ENCODE results near the gene F2. TPM values are rescaled to one million over a fixed set of nuclear protein-coding genes. Genes with fewer than 3 reads are reported as not detected.

F2 gene
- total and polyA plus RNA-seq, 11 donors: 0.08 to 0.18 (median 0.17) TPM; not detected in 8

- intact Hi-C loops (cut with DNase I): no loop called here
- no peak for TF ChIP-seq POLR2A (IDR thresholded peaks at IDR 0.05)
- TF ChIP-seq, protein P1, sequence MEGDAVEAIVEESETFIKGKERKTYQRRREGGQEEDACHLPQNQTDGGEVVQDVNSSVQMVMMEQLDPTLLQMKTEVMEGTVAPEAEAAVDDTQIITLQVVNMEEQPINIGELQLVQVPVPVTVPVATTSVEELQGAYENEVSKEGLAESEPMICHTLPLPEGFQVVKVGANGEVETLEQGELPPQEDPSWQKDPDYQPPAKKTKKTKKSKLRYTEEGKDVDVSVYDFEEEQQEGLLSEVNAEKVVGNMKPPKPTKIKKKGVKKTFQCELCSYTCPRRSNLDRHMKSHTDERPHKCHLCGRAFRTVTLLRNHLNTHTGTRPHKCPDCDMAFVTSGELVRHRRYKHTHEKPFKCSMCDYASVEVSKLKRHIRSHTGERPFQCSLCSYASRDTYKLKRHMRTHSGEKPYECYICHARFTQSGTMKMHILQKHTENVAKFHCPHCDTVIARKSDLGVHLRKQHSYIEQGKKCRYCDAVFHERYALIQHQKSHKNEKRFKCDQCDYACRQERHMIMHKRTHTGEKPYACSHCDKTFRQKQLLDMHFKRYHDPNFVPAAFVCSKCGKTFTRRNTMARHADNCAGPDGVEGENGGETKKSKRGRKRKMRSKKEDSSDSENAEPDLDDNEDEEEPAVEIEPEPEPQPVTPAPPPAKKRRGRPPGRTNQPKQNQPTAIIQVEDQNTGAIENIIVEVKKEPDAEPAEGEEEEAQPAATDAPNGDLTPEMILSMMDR (IDR thresholded peaks at IDR 0.05): no peak
- Histone ChIP-seq H3K27me3 (no peaks in the 10 kb centered on the region), H3K36me3 (peaks cover 0 to 78% (median 70%) of the 10 kb centered on the region in 9 donors), H3K27ac (peak overlapping the region in 10 of 12 donors; percentile 16 to 91 (median 40)), H3K9me3 (no peaks in the 10 kb centered on the region), H3K4me1 (peaks cover 8 to 81% (median 45%) of the 10 kb centered on the region in 12 donors), H3K4me3 (no peak overlapping the region)
- no peak for ATAC-seq
- DNase-seq: peak in 2 of 5 donors; percentile 27 to 55
- 66 to 77% (median 73%) methylated on average over 6 to 7 of the region's 7 CpGs for WGBS, 4 donors
Measured at GRCh38 chr11:46672381-46672839, 46.6 kb upstream of the F2 start.

DNA sequence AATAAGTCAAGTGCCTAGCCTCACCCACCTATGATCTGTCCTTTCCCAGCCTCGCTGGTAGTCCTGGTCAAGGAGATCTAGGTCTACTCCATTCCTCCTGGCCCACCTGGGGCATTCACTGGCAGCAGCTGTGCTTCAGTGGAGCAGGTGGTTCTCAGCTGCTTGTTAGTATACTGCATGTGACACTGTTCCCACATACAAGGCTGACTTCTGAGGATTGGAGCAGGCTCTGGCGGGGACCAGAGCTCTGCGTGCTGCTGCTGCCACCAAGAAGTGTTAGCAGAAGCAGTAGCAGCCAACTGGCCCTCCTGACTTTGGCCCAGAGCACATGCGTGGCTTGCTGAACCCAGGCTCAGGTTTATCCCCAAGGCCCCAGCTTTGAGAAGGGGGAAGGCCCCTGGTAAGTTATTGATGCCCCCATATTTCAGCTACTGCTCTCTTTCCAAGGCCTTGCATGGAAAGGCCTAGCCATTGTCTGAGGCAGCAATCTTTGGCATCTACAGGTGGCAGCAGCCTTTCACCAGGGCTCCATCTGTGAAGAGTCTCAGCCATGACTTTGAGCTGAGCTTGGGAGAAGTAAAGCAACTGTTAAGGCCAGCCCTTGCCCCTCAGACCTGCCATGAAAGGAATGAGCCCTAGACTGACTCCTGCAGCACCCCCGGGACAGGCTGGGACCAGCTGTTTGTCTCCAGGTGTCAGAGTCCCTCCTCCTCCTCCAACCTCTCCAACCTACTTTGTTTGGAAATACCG, 45.1 kb upstream of the F2 start:
- H3K27me3 ChIP-seq: no peaks in the 10 kb centered on the region
- DNase-seq (peak in 1 of 5 donors; percentile 27), ATAC-seq (peak in 1 of 4 donors; percentile 41)
- H3K36me3 ChIP-seq: peaks cover 0 to 79% (median 67%) of the 10 kb centered on the region in 9 donors
- H3K27ac ChIP-seq: peak overlapping the region; percentile 63 to 91 (median 78)
- H3K4me3 ChIP-seq: no peak overlapping the region
- TF ChIP-seq POLR2A (IDR thresholded peaks at IDR 0.05): no peak
- TF ChIP-seq, protein P1 (IDR thresholded peaks at IDR 0.05): no peak
- WGBS, 4 donors: 74 to 83% (median 78%) methylated on average over 6 of the region's 6 CpGs
- intact Hi-C loops (cut with DNase I): no loop called here
- H3K4me1 ChIP-seq: peaks cover 8 to 85% (median 40%) of the 10 kb centered on the region in 12 donors
- H3K9me3 ChIP-seq: no peaks in the 10 kb centered on the region

DNA sequence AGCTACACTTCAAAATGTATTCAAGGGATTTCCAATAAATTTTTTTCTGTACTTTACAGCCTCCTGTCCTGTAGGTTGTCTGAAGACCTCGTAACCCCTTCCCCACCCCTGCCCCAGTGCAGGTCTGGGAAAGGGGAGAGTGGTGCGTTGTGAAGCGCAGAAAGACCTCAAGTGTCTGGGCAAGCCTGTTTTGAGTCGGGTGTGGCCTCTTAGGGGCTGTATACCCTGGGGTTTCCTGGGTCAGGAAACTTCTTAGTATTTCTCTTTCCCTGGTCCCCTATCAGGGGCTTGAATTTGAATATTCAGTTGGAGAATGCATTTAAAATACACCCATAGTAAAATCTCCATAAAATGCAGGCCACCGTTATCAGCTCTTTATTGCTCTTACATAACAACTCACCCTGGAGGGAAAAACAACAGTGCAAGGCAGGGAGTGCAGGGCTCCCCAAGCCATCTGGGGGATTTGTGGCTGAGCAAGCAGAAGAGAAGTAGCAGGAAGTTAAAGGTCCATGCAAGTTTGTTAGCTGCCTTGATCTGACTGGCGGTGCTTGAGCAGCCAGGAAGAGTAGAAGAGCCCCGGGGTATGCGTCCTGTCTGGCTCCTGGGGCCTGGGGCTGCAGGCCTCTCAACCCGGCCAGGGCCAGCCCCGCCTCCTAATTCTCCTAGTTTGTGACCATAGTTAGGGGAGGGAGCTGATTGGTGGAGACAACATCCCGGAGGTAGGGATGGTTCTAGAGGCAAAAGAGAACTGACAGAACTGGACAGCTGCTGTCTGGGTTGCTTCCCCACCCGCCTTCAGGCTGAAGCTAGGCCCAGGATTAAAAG, 44.3 kb upstream of the F2 start:
- peak overlapping the region; percentile 63 to 91 (median 78) for H3K27ac ChIP-seq
- H3K4me3 ChIP-seq: no peak overlapping the region
- no peak for TF ChIP-seq POLR2A (IDR thresholded peaks at IDR 0.05)
- TF ChIP-seq, protein P1 (IDR thresholded peaks at IDR 0.05): peak in 1 of 12 donors; percentile 2
- no peaks in the 10 kb centered on the region for H3K9me3 ChIP-seq
- ATAC-seq (peak; percentile 21 to 43 (median 36)), DNase-seq (peak in 4 of 5 donors; percentile 21 to 76 (median 58))
- WGBS, 4 donors: 54 to 62% (median 55%) methylated on average over 12 of the region's 12 CpGs
- peaks cover 5 to 81% (median 40%) of the 10 kb centered on the region in 12 donors for H3K4me1 ChIP-seq
- peaks cover 0 to 79% (median 67%) of the 10 kb centered on the region in 9 donors for H3K36me3 ChIP-seq
- H3K27me3 ChIP-seq: no peaks in the 10 kb centered on the region
- intact Hi-C loops (cut with DNase I): no loop called here

Data from heart left ventricle (tissue), 16 donors.